GM18858 (cell line): Measurements from ENCODE around the gene TMEM120B.

Experiments used
- ATAC-seq: cut with Tn5 transposase; IDR thresholded peaks from one replicate; pipeline ENCODE4 v1.9.1; 2021; ENCODE audit not compliant: unreplicated experiment

The TMEM120B gene

DNA sequence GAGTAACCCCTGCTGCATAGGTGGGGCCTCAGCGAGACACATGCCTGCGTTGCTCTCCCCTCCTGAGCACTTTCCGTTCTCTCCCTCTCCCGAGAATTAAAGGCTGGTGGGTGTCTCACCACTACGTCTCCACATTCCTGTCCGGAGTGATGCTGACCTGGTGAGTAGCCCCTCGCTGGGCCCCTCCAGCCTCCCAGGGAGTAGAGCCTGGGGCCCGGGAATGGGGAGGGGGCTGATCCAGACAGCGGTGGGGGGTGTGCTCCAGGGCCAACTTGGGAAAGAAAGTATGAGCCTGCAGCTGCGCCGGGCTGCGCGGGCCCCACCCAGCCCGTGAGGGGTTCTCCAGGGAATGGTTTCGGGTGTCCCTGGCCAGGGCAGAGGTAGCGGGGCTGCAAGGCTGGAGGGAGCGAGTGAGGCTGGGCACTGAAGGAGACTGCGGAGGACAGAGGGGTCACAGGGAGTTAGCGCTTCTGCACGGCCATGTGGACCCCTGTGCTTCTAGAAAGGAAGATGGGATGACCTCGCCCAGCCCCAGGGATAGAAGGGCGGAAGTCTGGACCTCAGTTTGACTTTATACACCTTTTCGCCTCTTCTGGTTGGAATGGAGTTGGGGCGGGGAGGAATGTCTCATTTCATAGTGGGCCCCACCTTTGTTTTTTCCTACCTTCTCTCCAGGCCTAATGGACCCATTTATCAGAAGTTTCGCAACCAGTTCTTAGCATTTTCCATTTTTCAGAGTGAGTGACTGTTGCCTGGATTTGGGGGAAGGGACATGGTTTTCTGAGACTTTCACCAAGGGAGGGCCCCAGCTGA lies 58.5 kb downstream of the TMEM120B start:
- no peak for ATAC-seq

GRCh38 chr12:121773011-121773777 lies 60.6 kb downstream of the TMEM120B start:
- ATAC-seq: no peak

DNA sequence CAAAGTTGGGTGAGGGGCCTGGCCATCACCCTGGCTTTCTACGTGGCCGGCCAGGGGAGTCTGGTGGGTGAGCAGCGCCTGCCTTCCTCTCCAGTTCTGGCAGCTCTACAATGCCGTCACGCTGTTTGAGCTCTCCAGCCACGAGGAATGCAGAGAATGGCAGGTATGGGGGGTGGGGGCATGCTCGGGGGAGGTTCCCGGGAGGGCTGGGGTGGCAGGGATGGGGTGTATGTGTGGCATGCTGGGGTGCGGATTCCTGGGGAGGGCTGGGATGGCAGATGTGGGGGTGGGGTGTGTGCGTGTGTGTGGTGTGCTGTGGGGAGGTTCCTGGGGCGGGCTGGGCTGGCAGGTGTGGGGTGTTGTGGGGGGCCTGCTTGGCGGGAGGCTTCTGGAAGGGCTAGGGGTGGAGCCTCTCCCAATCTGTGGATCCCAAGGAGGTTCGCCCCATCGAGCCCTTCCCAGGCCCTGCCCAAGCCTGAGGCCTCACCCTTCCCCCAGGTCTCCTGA lies 62.5 kb downstream of the TMEM120B start:
- ATAC-seq: no peak

DNA sequence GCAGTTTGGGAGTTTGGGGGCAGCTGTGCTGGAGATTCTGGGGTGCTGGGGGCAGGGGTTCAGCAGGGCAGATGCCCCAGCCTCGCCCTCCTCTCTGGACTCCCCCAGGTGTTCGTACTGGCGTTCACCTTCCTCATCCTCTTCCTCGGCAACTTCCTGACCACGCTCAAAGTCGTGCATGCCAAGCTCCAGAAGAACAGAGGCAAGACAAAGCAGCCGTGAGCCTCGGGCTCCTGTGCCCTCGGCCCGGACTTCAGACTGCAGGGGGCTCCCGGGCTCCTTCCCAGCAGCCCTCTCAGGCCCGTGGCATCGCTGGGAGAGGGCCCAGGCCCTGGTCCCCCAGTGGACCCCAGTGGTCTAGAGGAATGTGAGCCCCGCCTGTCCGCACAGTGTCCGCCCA lies 62.9 kb downstream of the TMEM120B start:
- no peak for ATAC-seq

GRCh38 chr12:121776190-121777098 lies 63.9 kb downstream of the TMEM120B start:
- ATAC-seq: no peak

DNA sequence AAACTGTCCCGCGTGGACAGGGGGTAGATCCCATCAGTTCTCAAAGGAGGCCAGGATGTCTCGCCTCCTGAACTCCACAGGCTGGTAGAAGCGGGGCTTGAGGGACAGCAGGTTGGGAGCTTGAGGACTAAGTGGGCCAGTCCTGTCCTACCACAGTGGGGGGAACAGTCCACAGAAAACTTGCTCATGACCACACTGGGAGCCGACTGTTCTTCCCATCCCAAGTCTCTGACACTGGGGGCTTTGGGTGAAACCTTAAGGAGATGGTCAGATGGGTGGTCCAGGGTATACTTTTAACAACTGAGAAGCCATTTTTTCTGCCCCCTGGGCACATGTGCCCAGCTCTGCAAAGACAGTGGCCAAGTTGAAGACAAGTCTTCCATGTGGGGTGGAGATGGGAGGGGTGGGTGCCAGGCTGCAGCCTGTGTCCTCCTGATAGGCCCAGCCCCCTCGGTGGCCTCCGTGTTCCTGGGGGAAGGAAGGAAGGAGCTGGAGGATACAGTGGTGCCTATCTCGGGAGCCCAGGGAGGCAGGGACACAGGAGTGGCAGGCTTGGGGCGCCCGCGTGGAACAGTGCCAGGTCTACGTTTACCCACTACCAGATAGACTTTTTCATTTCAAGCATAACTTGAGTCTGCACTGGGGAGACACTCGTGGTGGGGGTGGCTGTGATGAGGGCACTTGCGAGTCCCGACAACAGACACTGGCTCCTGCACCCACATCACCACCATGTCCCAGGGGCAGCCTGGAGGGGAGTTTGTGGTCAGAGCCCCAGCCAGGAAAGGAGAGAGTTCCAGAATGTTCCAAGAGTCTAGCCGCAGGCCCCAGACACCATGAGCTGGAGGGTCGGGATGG lies 66.2 kb downstream of the TMEM120B start:
- ATAC-seq: no peak

DNA sequence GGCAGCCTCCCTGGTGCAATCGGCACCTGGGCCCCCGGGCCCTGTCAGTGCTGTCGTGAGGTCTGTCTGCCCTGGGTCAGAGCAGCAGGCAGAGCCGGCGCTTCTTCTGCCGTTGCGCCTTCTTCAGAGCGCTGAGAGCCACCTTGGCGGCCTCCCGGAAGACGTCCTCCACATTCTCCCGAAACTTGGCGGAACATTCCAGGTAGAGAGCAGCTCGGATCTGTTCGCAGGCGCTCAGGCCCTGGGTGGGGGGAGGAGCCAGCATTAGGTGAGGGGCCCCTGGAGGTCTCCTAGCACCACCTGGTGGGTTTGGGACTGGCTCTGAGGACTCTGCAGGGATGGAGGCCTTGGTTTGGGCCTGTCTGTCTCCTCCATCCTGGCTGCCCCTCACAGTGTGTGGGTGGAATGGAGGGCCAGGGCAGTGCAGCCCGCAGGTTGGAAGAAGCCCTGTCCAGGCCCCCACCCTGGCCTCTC lies 66.9 kb downstream of the TMEM120B start:
- no peak for ATAC-seq

DNA sequence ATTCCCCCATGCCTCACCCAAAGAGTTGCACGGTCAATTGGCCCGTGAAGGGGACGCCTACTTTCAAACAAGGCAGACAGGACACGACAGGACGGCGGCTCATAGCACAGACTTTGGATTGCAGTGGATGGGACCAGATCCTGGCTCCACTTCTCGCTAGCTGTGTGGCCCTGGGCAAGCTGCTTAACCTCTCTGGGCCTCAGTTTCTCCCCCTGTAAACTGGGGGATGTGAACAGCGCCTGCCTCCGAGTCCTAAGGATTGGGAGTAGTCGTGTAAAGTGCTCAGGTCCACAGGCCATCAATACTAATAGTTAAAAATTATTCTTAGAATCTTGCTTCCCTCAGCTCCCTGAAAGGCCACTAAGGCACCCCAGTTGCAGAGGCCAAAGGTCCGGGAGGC lies 67.9 kb downstream of the TMEM120B start:
- no peak for ATAC-seq

- ATAC-seq: no peak
Measured at GRCh38 chr12:121781484-121781997, 69.0 kb downstream of the TMEM120B start.

- no peak for ATAC-seq
Measured at GRCh38 chr12:121781998-121782979, 69.7 kb downstream of the TMEM120B start.

- no peak for ATAC-seq
Measured at GRCh38 chr12:121783766-121784165, 71.2 kb downstream of the TMEM120B start.

DNA sequence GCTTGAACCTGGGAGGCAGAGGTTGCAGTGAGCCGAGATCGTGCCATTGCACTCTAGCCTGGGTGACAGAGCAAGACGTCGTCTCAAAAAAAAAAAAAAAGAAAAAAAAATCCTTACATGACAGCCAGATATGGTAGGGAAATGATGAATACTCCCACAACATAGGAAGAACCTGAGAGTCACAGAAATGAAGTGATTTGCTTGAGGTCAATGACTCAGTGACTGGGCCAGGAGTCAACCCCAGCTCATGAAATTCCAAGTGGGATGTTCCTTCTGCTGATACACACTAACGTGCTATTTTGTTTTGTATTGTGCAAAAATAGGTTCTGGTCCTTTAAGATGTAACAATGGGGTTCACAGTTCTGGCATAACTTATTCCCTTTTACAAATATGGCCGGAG lies 71.9 kb downstream of the TMEM120B start:
- no peak for ATAC-seq

DNA sequence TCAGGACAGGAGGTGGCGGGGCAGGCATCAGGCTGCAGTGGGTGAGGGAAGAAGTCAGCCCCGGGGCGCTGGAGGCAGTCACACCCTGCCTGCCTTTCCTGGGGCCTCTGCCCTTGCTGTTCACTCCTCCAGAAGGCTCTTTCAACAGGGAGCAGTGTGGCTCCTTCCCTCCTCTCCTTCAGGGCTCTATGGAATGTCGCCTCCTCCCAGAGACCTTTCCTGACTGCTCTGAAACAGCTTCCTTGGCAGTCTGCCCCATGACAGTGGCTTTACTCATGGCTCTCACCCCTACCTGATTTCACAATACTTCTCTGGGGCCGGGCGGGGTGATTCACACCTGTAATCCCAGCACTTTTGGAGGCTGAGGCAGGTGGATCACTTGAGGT lies 73.9 kb downstream of the TMEM120B start:
- ATAC-seq: no peak

GRCh38 chr12:121787063-121788025 lies 74.8 kb downstream of the TMEM120B start:
- no peak for ATAC-seq

GRCh38 chr12:121788176-121788818 lies 75.7 kb downstream of the TMEM120B start:
- no peak for ATAC-seq

GRCh38 chr12:121789233-121789781 lies 76.8 kb downstream of the TMEM120B start:
- no peak for ATAC-seq
